Vagina (tissue), 2 donors: ENCODE data around the gene RBM44. TPM values are rescaled to one million over a fixed set of nuclear protein-coding genes. Genes with fewer than 3 reads are reported as not detected.

Experiments used
- DNase-seq, 2 donors: peaks; one replicate each; pipeline ENCODE4 v3.0.0-alpha.2; 2017; ENCODE audit errors: extremely low spot score in 2 of 2
- H3K27ac ChIP-seq: fragments of 200-600 bp; sonication (generic); one replicate; pipeline ENCODE4 v1.5.1; 2019
- H3K27me3 ChIP-seq: fragments of 200-600 bp; sonication (generic); one replicate; pipeline ENCODE4 v1.5.1; 2019
- H3K36me3 ChIP-seq, 2 donors: fragments of 200-600 bp; sonication (generic); one replicate each; pipeline ENCODE4 v1.5.1; 2017 to 2019
- H3K4me1 ChIP-seq: fragments of 200-600 bp; sonication (generic); one replicate; pipeline ENCODE4 v1.5.1; 2019
- H3K4me3 ChIP-seq, 2 donors: fragments of 200-600 bp; sonication (generic); 1 replicate in 1 of 2; 2 replicates in 1 of 2; pipeline ENCODE4 v1.5.1; 2016 to 2019
- H3K9me3 ChIP-seq: fragments of 200-600 bp; sonication (generic); one replicate; pipeline ENCODE4 v1.5.1; 2019
- POLR2A ChIP-seq, 2 donors: fragments of 450-650 bp; IDR thresholded peaks; one replicate each; pipeline ENCODE4 v1.6.1; 2017; ENCODE audit warnings: antibody characterized with exemption in 2 of 2, mild to moderate bottlenecking in 2 of 2, moderate library complexity in 2 of 2
- POLR2AphosphoS5 ChIP-seq, 2 donors: sonication (generic); formaldehyde crosslinking; IDR thresholded peaks; one replicate each; pipeline ENCODE4 v1.9.0; 2017; ENCODE audit warnings: antibody characterized with exemption in 2 of 2, mild to moderate bottlenecking in 2 of 2, low read depth in 1 of 2; ENCODE audit not compliant: insufficient read depth in 1 of 2
- intact Hi-C: fragments of 100-400 bp; cut with DNase I; formaldehyde crosslinking; loops from one replicate; pipeline ENCODE4 v1.15.1; 2023
- total RNA-seq: library from RNA; depleted of rRNA; stranded (reverse); fragments of >200 nt; gene quantifications from one replicate; pipeline ENCODE4 v1.2.3, GENCODE V29; 2016
- TF ChIP-seq, protein P1 (sequence below), 3 experiments: fragments of 450-650 bp in 2 of 3; fragments of 200-600 bp in 1 of 3; sonication (generic) in 1 of 3; IDR thresholded peaks; one replicate each; pipeline ENCODE4 v1.5.1; 2017 to 2019; ENCODE audit warnings: antibody characterized with exemption in 3 of 3, mild to moderate bottlenecking in 2 of 3, moderate library complexity in 2 of 3

RBM44 gene
- total RNA-seq, 1 donor from 2014 or later: 0.98 TPM

DNA sequence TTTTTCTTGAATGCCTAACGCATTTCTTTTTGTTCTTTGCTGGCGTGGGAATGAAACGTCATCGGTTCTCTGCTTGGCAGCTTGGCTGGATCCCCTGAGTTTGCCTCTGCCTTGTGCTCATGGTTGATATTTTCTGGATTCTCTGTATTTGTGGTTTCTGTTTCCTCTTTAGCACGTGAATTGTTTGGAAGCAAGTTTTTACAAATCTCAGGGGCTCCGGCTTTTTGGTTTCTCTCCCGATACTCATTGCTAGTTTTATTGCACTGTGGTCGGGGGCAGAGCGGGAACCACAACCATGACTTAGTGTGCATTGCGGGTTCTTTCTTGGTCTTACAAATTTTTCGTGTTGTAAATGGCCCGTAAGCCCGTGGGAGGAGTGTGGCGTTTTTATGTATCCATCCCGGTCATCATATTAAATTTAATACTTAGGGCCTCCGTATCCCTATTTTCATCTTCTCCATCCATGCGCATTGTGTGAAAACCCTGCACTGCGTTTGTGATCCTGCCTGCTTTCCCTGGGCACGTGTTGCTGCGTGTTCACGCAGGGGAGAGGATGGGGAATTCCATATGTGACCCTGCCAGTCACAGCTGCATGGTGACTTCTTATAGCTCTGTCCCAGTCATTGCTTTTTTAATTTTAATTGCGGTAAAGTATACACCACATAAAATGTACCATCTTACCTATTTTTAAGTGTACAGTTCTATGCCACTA lies 70.2 kb downstream of the RBM44 start:
- TF ChIP-seq, protein P1, sequence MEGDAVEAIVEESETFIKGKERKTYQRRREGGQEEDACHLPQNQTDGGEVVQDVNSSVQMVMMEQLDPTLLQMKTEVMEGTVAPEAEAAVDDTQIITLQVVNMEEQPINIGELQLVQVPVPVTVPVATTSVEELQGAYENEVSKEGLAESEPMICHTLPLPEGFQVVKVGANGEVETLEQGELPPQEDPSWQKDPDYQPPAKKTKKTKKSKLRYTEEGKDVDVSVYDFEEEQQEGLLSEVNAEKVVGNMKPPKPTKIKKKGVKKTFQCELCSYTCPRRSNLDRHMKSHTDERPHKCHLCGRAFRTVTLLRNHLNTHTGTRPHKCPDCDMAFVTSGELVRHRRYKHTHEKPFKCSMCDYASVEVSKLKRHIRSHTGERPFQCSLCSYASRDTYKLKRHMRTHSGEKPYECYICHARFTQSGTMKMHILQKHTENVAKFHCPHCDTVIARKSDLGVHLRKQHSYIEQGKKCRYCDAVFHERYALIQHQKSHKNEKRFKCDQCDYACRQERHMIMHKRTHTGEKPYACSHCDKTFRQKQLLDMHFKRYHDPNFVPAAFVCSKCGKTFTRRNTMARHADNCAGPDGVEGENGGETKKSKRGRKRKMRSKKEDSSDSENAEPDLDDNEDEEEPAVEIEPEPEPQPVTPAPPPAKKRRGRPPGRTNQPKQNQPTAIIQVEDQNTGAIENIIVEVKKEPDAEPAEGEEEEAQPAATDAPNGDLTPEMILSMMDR (IDR thresholded peaks at IDR 0.05): no peak
- peak in 1 of 2 donors; percentile 8 for TF ChIP-seq POLR2AphosphoS5 (IDR thresholded peaks at IDR 0.05; ENCODE audit: insufficient read depth in 1 of 2, low read depth in 1 of 2)
- TF ChIP-seq POLR2A (IDR thresholded peaks at IDR 0.05): no peak
- intact Hi-C loops: no loop called here

DNA sequence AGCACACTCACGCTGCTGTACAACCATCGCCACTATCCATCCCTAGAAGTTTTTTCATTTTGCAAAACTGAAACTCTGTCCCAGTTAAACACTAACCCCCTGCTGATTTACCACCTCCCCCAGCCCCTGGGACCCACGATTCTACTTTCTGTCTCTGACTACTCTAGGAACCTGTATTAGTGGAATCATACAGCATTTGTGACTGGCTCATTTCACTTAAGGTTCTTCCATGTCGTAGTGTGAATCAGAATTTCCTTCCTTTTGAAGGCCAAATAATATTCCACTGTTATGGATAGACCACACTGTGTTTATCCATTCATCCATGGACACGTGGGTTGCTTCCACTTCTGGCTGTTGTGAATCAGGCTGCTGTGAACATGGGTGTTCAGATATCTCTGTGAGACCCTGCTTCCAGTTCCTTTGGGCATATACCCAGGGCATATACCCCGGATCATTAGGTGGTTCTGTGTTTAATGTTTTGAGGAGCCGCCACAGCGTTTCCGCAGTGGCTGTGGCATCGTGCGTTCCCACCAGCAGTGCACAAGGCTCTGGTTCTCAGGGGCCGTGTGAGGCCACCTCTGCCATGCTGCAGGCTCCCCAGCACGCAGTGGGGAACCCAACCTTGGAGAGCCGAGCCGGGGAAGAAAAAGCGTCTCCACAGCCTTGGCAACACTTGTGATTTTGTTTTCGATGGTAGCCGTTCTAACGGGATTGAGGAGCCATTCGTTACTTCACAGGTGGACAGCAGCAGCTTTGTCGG lies 70.9 kb downstream of the RBM44 start:
- TF ChIP-seq POLR2AphosphoS5 (IDR thresholded peaks at IDR 0.05; ENCODE audit: insufficient read depth in 1 of 2, low read depth in 1 of 2) (no peak), POLR2A (IDR thresholded peaks at IDR 0.05) (no peak)
- TF ChIP-seq, protein P1 (IDR thresholded peaks at IDR 0.05): no peak
- peak in 1 of 2 donors; percentile 74 for DNase-seq
- no peaks in the 10 kb centered on the region for H3K27me3 ChIP-seq
- no peaks in the 10 kb centered on the region for H3K9me3 ChIP-seq
- intact Hi-C loops: no loop called here
- H3K4me3 ChIP-seq: no peak overlapping the region
- H3K36me3 ChIP-seq: no peaks in the 10 kb centered on the region
- H3K4me1 ChIP-seq: peaks cover 43% of the 10 kb centered on the region
- peak overlapping the region; percentile 43 for H3K27ac ChIP-seq

More for the DNA sequence above, 70.2 kb downstream of the RBM44 start:
- peak overlapping the region; percentile 43 for H3K27ac ChIP-seq
- no peaks in the 10 kb centered on the region for H3K9me3 ChIP-seq
- peak; percentile 43 to 87 for DNase-seq
- peak overlapping the region in 1 of 2 donors; percentile 20 for H3K4me3 ChIP-seq
- no peaks in the 10 kb centered on the region for H3K36me3 ChIP-seq
- no peaks in the 10 kb centered on the region for H3K27me3 ChIP-seq
- peaks cover 35% of the 10 kb centered on the region for H3K4me1 ChIP-seq

DNA sequence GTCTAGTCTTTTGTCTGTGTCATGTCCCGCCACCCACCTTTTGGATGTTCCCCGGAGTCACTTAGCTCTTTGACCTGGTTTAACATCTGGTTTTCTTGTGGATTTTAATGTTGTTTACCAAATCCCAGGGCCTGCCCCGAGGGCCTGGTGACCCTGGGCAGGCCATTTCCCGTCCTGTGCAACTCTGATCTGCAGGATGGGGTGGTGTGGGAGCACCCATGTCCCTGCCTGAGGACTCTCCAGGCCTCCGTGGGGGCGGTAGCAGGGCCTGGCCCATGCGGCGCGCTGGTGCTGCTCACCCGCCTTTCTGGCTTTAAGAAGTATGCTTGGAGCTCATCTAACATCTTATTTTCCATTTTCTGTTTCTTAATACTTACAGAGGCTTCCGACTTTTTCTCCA lies 71.5 kb downstream of the RBM44 start:
- H3K4me3 ChIP-seq: no peak overlapping the region
- intact Hi-C loops: no loop called here
- peak overlapping the region; percentile 22 for H3K27ac ChIP-seq
- H3K4me1 ChIP-seq: peaks cover 49% of the 10 kb centered on the region
- H3K27me3 ChIP-seq: no peaks in the 10 kb centered on the region
- no peaks in the 10 kb centered on the region for H3K9me3 ChIP-seq
- no peaks in the 10 kb centered on the region for H3K36me3 ChIP-seq
- no peak for TF ChIP-seq POLR2A (IDR thresholded peaks at IDR 0.05)
- TF ChIP-seq, protein P1 (IDR thresholded peaks at IDR 0.05): no peak
- no peak for TF ChIP-seq POLR2AphosphoS5 (IDR thresholded peaks at IDR 0.05; ENCODE audit: insufficient read depth in 1 of 2, low read depth in 1 of 2)
- no peak for DNase-seq

DNA sequence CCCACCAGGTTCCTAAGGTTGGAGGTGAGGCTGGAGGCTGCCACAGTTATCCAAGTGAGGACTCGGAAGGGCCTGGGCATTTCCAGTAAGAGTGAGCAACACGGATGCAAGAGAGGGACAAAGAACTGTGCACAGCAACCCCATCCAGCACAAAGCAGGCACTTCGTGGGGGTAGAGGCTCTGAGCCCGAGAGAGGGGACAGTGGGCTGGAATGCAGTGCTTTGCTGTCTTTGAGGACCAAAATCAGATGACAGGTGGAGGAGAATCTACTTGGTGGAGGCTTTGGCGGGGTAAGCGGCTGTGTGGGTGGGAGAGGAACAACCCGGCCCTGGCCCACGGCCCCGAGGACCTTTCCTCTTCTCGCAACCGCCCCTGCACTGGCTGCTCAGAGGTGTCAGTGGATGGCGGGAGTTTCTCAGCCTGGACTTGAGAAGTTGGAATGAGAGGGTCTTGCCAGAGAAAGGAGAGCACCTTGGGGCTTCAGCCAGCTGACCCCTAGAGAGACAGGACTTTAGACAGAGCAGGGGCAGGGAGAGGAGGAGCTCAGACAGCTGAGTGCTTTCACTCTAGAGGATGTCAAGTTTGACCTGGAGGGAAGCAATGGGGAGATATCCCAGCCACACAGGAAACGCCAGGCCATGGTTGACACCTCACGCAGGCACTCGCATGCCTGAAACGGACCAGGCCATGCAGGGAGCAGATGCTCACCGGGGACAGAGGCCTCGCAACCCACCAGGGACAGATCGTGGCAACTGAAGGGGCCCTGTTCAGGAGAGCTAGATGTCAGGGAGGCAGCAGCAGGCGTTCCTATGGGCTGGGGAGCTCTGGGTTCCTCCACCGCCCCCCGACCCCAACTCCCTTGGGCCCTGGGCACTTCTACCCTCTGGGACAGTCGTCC lies 72.4 kb downstream of the RBM44 start:
- Histone ChIP-seq H3K9me3 (no peaks in the 10 kb centered on the region), H3K4me1 (peaks cover 48% of the 10 kb centered on the region), H3K4me3 (no peak overlapping the region), H3K36me3 (no peaks in the 10 kb centered on the region), H3K27me3 (no peaks in the 10 kb centered on the region), H3K27ac (peak overlapping the region; percentile 22)
- intact Hi-C loops: no loop called here
- peak in 1 of 2 donors; percentile 81 for DNase-seq
- TF ChIP-seq POLR2A (IDR thresholded peaks at IDR 0.05): no peak
- no peak for TF ChIP-seq POLR2AphosphoS5 (IDR thresholded peaks at IDR 0.05; ENCODE audit: insufficient read depth in 1 of 2, low read depth in 1 of 2)
- TF ChIP-seq, protein P1 (IDR thresholded peaks at IDR 0.05): no peak
